ENCODE results near the gene C5orf15.
"Not testable (repeated sequence)": the region's sequence is repeated elsewhere in the genome, so short reads cannot be mapped to it uniquely, and the experiment has no call there.

Gene C5orf15

GRCh38 chr5:133938039-133938821, 30.2 kb downstream of the C5orf15 start:
- DNase-seq (ENCODE audit: low read depth in 2 of 2) = no peak

GRCh38 chr5:133937628-133938027, 30.8 kb downstream of the C5orf15 start:
- not testable (repeated sequence) for DNase-seq (ENCODE audit: low read depth in 2 of 2)

- DNase-seq (ENCODE audit: low read depth in 2 of 2) = no peak
Observed at GRCh38 chr5:133936651-133937015, 31.8 kb downstream of the C5orf15 start.

GRCh38 chr5:133935991-133936650, 32.3 kb downstream of the C5orf15 start:
- not testable (repeated sequence) for DNase-seq (ENCODE audit: low read depth in 2 of 2)

- no peak for DNase-seq (ENCODE audit: low read depth in 2 of 2)
Observed at GRCh38 chr5:133935667-133935940, 32.8 kb downstream of the C5orf15 start.

GRCh38 chr5:133934822-133935666, 33.4 kb downstream of the C5orf15 start:
- DNase-seq (ENCODE audit: low read depth in 2 of 2) = no peak

GRCh38 chr5:133934311-133934710, 34.1 kb downstream of the C5orf15 start:
- no peak for DNase-seq (ENCODE audit: low read depth in 2 of 2)

GRCh38 chr5:133933670-133934295, 34.6 kb downstream of the C5orf15 start:
- DNase-seq (ENCODE audit: low read depth in 2 of 2) = no peak

GRCh38 chr5:133933169-133933509, 35.3 kb downstream of the C5orf15 start:
- DNase-seq (ENCODE audit: low read depth in 2 of 2) = no peak

GRCh38 chr5:133932441-133933168, 35.8 kb downstream of the C5orf15 start:
- no peak for DNase-seq (ENCODE audit: low read depth in 2 of 2)

GRCh38 chr5:133931546-133931945, 36.9 kb downstream of the C5orf15 start:
- no peak for DNase-seq (ENCODE audit: low read depth in 2 of 2)

- no peak for DNase-seq (ENCODE audit: low read depth in 2 of 2)
Observed at GRCh38 chr5:133930813-133931090, 37.7 kb downstream of the C5orf15 start.

- DNase-seq (ENCODE audit: low read depth in 2 of 2) = peak in 1 of 2 experiments; percentile 11
Observed at GRCh38 chr5:133930061-133930812, 38.2 kb downstream of the C5orf15 start.

- DNase-seq (ENCODE audit: low read depth in 2 of 2) = no peak
Observed at GRCh38 chr5:133928587-133929393, 39.6 kb downstream of the C5orf15 start.

GRCh38 chr5:133927300-133928180, 40.9 kb downstream of the C5orf15 start:
- DNase-seq (ENCODE audit: low read depth in 2 of 2) = no peak

GRCh38 chr5:133926489-133927299, 41.7 kb downstream of the C5orf15 start:
- no peak for DNase-seq (ENCODE audit: low read depth in 2 of 2)

- DNase-seq (ENCODE audit: low read depth in 2 of 2) = no peak
Observed at GRCh38 chr5:133925866-133926488, 42.4 kb downstream of the C5orf15 start.

GRCh38 chr5:133925269-133925668, 43.2 kb downstream of the C5orf15 start:
- DNase-seq (ENCODE audit: low read depth in 2 of 2) = no peak

All from fibroblast of skin of left biceps (primary cell).